Fibroblast of lung (primary cell): ENCODE measurements around the gene NBPF1. TPM values are rescaled to one million over a fixed set of nuclear protein-coding genes. Genes with fewer than 3 reads are reported as not detected.
"Not testable (repeated sequence)": the region's sequence is repeated elsewhere in the genome, so short reads cannot be mapped to it uniquely, and the experiment has no call there.

Source experiments
- DNase-seq, 2 donors: peaks; one replicate each; pipeline versions ENCODE4 v3.0.0 to v3.0.0-alpha.2; 2010; ENCODE audit warnings: low read depth in 2 of 2
- H2AFZ ChIP-seq: 2 replicates; pipeline ENCODE4 v1.5.1; 2012; ENCODE audit warnings: low read length, control low read depth, inconsistent platforms
- H3K27ac ChIP-seq: 2 replicates; pipeline ENCODE4 v1.5.1; 2011; ENCODE audit warnings: low read length, control low read depth; ENCODE audit not compliant: insufficient read depth
- H3K27me3 ChIP-seq: 2 replicates; pipeline ENCODE4 v1.5.1; 2011; ENCODE audit warnings: mild to moderate bottlenecking, low read length; ENCODE audit not compliant: control insufficient read depth, insufficient read depth
- H3K36me3 ChIP-seq: 2 replicates; pipeline ENCODE4 v1.5.1; 2011; ENCODE audit warnings: low read length; ENCODE audit not compliant: control insufficient read depth, insufficient read depth
- H3K4me1 ChIP-seq: 2 replicates; pipeline ENCODE4 v1.5.1; 2011; ENCODE audit warnings: low read length; ENCODE audit not compliant: control insufficient read depth, insufficient read depth; ENCODE audit errors: extremely low read depth
- H3K4me2 ChIP-seq: 2 replicates; pipeline ENCODE4 v1.5.1; 2011; ENCODE audit warnings: low read length, control low read depth; ENCODE audit not compliant: insufficient read depth; ENCODE audit errors: extremely low read depth
- H3K4me3 ChIP-seq, 4 experiments: fragments of 200-600 bp in 1 of 4; sonication (generic) in 1 of 4; replicated peaks in 1 of 4; 2 replicates each; pipeline ENCODE4 v1.5.1; 2011 to 2016; ENCODE audit warnings: low read length in 4 of 4, low read depth in 3 of 4, mild to moderate bottlenecking in 3 of 4, control low read depth in 2 of 4, inconsistent platforms in 1 of 4, mixed read lengths in 1 of 4; ENCODE audit not compliant: insufficient read depth in 1 of 4; ENCODE audit errors: control extremely low read depth in 1 of 4
- H3K79me2 ChIP-seq: 2 replicates; pipeline ENCODE4 v1.5.1; 2012; ENCODE audit warnings: mild to moderate bottlenecking, low read length, inconsistent platforms; ENCODE audit not compliant: control insufficient read depth, insufficient read depth
- H3K9ac ChIP-seq: 2 replicates; pipeline ENCODE4 v1.5.1; 2011; ENCODE audit warnings: mild to moderate bottlenecking, low read length, control low read depth; ENCODE audit not compliant: insufficient read depth
- H3K9me3 ChIP-seq: 2 replicates; pipeline ENCODE4 v1.5.1; 2012; ENCODE audit warnings: low read depth, low read length; ENCODE audit not compliant: control insufficient read depth, insufficient read depth
- H4K20me1 ChIP-seq: 2 replicates; pipeline ENCODE4 v1.5.1; 2011; ENCODE audit warnings: low read length; ENCODE audit not compliant: control insufficient read depth, insufficient read depth; ENCODE audit errors: extremely low read depth
- polyA plus RNA-seq, 2 donors: library from polyadenylated mRNA; depleted of rRNA in 1 of 2; stranded (reverse) in 1 of 2; unstranded in 1 of 2; fragments of >200 nt; gene quantifications; 2 replicates each; pipeline ENCODE4 v1.2.1, GENCODE V29; 2011 to 2012; ENCODE audit warnings: missing spikeins in 1 of 2
- total RNA-seq: library from RNA; depleted of rRNA; stranded (reverse); fragments of >200 nt; gene quantifications from 2 replicates; pipeline ENCODE4 v1.2.1, GENCODE V29; 2014

The NBPF1 gene
- total and polyA plus RNA-seq, 2 donors (not counting 1 experiment from before 2014, with no cell fraction given) = 25.3 to 92.3 TPM

DNA sequence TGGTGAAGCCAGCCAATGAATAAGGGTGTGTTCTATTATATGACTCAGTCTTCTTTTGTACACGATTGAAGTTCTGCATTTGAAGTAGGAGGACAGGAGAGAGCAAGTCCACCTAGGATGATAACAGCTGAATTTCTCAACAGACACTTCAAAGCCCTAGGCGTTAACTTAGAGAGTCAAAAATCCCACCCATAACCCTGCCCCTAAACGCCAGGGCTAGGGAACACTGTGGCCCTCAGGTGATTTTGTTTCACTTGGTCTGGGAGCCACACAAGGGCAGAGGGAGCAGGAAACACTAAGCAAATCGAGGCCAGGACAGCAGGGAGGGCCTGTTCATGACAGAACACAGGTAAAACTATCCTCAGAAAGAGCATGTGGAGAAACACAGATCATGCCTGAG is 52.3 kb downstream of the NBPF1 start:
- H3K27me3 ChIP-seq, H3K4me3 ChIP-seq, H3K9ac ChIP-seq, H3K36me3 ChIP-seq, DNase-seq, H2AFZ ChIP-seq, H3K79me2 ChIP-seq, H3K4me1 ChIP-seq, H3K9me3 ChIP-seq, H4K20me1 ChIP-seq, H3K27ac ChIP-seq, H3K4me2 ChIP-seq: not testable (repeated sequence)

DNA sequence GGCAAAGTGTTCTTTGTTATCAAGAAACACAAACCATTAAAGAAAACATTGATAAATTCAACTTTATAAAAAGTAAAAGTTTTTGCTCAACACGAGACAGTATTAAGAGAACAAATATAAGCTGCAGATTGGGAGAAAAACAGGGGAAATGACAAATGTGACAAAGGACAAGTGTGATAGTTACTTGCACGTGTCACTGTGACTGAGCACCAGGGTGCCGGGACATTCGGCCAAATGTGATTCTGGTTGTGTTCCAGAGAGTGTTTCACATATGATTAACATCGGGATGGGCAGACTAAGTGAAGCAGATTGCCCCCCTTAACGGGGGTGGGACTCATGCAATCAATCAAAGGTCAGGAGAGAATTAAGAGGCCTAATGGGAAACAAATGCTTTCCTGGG is 52.9 kb downstream of the NBPF1 start:
- H3K9me3 ChIP-seq, H3K9ac ChIP-seq, H3K4me3 ChIP-seq, H3K27me3 ChIP-seq, H2AFZ ChIP-seq, H3K79me2 ChIP-seq, H3K4me2 ChIP-seq, H3K4me1 ChIP-seq, H4K20me1 ChIP-seq, DNase-seq, H3K36me3 ChIP-seq, H3K27ac ChIP-seq: not testable (repeated sequence)

- not testable (repeated sequence) for H3K9me3 ChIP-seq, H3K4me2 ChIP-seq, H3K79me2 ChIP-seq, H3K36me3 ChIP-seq, H3K27me3 ChIP-seq, H3K9ac ChIP-seq, DNase-seq, H2AFZ ChIP-seq, H3K27ac ChIP-seq, H4K20me1 ChIP-seq, H3K4me3 ChIP-seq, H3K4me1 ChIP-seq
Observed at GRCh38 chr1:16559688-16560087, 53.7 kb downstream of the NBPF1 start.

DNA sequence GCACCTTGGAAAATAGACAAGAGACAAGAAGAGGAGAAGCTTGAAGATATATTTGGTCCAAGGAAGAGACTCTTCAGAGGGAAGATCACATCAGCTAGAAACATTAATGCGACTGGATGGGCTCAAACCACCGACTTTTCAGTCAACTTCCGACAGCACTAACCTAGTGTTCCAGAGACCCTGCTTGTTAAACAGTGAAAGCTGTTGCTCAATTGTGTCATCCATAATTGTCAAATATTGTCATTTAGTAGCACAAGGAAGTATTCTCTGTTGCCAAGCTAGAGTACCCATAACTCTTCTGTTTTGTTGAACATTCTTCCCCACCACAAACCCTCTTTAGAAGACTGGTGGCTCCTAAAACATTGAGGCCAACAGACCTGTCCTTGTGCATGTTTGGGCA is 56.3 kb downstream of the NBPF1 start:
- not testable (repeated sequence) for H4K20me1 ChIP-seq, H3K4me3 ChIP-seq, H3K27me3 ChIP-seq, H3K36me3 ChIP-seq, H2AFZ ChIP-seq, H3K79me2 ChIP-seq, DNase-seq, H3K9ac ChIP-seq, H3K4me1 ChIP-seq, H3K9me3 ChIP-seq, H3K4me2 ChIP-seq, H3K27ac ChIP-seq

- H3K27ac ChIP-seq, H3K36me3 ChIP-seq, H3K27me3 ChIP-seq, H3K9ac ChIP-seq, H3K4me1 ChIP-seq, H3K9me3 ChIP-seq, H4K20me1 ChIP-seq, H3K4me3 ChIP-seq, H3K4me2 ChIP-seq, H2AFZ ChIP-seq, DNase-seq, H3K79me2 ChIP-seq: not testable (repeated sequence)
Observed at GRCh38 chr1:16553244-16553643, 60.1 kb downstream of the NBPF1 start.

- not testable (repeated sequence) for H3K79me2 ChIP-seq, H4K20me1 ChIP-seq, H3K4me1 ChIP-seq, H3K27ac ChIP-seq, H3K27me3 ChIP-seq, H2AFZ ChIP-seq, H3K4me3 ChIP-seq, H3K9me3 ChIP-seq, H3K9ac ChIP-seq, H3K4me2 ChIP-seq, H3K36me3 ChIP-seq, DNase-seq
Observed at GRCh38 chr1:16550212-16550918, 63.0 kb downstream of the NBPF1 start.

GRCh38 chr1:16549545-16549944 is 63.8 kb downstream of the NBPF1 start:
- not testable (repeated sequence) for H3K9me3 ChIP-seq

More at GRCh38 chr1:16549545-16549944, 63.8 kb downstream of the NBPF1 start:
- H3K4me2 ChIP-seq, H2AFZ ChIP-seq, H4K20me1 ChIP-seq, H3K27ac ChIP-seq, H3K36me3 ChIP-seq, H3K27me3 ChIP-seq, H3K9ac ChIP-seq, DNase-seq, H3K4me1 ChIP-seq, H3K79me2 ChIP-seq, H3K4me3 ChIP-seq: not testable (repeated sequence)
